ENCODE results near the gene CLEC4G. TPM values are rescaled to one million over a fixed set of nuclear protein-coding genes. Genes with fewer than 3 reads are reported as not detected.

Gene CLEC4G
- total RNA-seq, 2 donors from 2014 or later, result 0.57 TPM; not detected in 1

DNA sequence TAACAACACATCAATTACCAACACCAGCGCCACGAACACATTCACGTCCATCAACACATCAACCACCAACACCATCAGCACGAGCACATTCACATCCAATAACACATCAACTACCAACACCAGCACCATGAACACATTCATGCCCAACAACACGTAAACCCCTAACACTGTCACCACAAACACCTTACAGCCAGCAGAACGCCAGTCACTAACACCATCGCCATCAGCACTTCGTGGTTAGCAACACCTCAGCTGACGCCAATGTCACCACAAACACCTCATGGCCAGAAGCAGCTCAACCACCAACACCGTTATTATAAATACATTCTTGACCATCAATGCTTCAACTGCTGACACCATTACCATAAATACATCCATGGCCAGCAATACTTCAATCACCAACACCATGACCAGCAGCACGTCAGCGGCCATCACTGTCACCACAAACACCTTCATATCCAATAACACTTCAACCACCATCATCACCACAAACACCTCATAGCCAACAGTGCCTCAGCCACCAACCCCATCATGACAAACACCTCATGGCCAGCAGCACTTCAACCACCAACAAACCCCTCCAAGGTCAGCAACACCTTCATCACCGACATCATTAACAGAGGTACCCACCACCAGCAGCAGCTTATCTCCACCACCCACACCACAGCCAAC, 39.4 kb downstream of the CLEC4G start:
- intact Hi-C loops (cut with DNase I), result no loop called here
- H3K36me3 ChIP-seq, result no peaks in the 10 kb centered on the region
- 89% methylated on average over 13 of the region's 13 CpGs for WGBS
- H3K27ac ChIP-seq, result no peak overlapping the region
- H3K4me3 ChIP-seq, result no peak overlapping the region
- TF ChIP-seq CTCF (IDR thresholded peaks at IDR 0.05) (no peak), POLR2A (IDR thresholded peaks at IDR 0.05) (no peak)
- H3K9me3 ChIP-seq, result no peaks in the 10 kb centered on the region
- DNase-seq (ENCODE audit: low spot score), result no peak
- peaks cover 5% of the 10 kb centered on the region for H3K27me3 ChIP-seq (replicated peaks; ENCODE audit: insufficient read depth)
- no peaks in the 10 kb centered on the region for H3K4me1 ChIP-seq (replicated peaks)

DNA sequence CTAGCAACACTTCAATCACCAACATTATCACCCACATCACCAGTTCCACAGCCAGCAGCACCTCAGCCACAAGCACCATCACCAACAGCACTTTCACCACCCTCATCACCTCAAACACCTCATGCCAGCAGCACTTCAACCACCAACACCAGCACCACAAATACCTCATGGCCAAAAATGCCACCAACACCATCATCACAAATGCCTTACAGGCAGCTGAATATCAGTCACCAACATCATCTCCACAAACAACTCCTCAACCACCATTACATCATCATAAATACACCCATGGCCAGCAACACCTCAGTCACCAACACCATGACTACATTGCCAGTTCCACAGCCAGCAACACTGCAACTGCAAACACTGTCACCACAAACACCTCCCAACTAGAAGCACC, 40.4 kb downstream of the CLEC4G start:
- DNase-seq (ENCODE audit: low spot score), result no peak
- Histone ChIP-seq H3K9me3 (no peaks in the 10 kb centered on the region), H3K36me3 (no peaks in the 10 kb centered on the region), H3K27me3 (replicated peaks; ENCODE audit: insufficient read depth) (no peaks in the 10 kb centered on the region), H3K4me1 (replicated peaks) (no peaks in the 10 kb centered on the region), H3K27ac (no peak overlapping the region), H3K4me3 (no peak overlapping the region)
- intact Hi-C loops (cut with DNase I), result no loop called here
- TF ChIP-seq POLR2A (IDR thresholded peaks at IDR 0.05) (no peak), POLR2AphosphoS5 (IDR thresholded peaks at IDR 0.05) (no peak), CTCF (IDR thresholded peaks at IDR 0.05) (no peak)

GRCh38 chr19:7690779-7691258, 41.1 kb downstream of the CLEC4G start:
- no peaks in the 10 kb centered on the region for H3K36me3 ChIP-seq
- DNase-seq (ENCODE audit: low spot score), result no peak
- H3K27me3 ChIP-seq (replicated peaks; ENCODE audit: insufficient read depth), result no peaks in the 10 kb centered on the region
- no peak for TF ChIP-seq POLR2A (IDR thresholded peaks at IDR 0.05)
- TF ChIP-seq CTCF (IDR thresholded peaks at IDR 0.05), result no peak
- TF ChIP-seq POLR2AphosphoS5 (IDR thresholded peaks at IDR 0.05), result no peak
- H3K4me1 ChIP-seq (replicated peaks), result no peaks in the 10 kb centered on the region
- 98% methylated on average over 8 of the region's 8 CpGs for WGBS
- intact Hi-C loops (cut with DNase I), result no loop called here
- no peak overlapping the region for H3K4me3 ChIP-seq
- no peaks in the 10 kb centered on the region for H3K9me3 ChIP-seq
- H3K27ac ChIP-seq, result no peak overlapping the region

GRCh38 chr19:7689165-7689564, 42.7 kb downstream of the CLEC4G start:
- Histone ChIP-seq H3K36me3 (peaks cover 0 to 2% of the 10 kb centered on the region in 2 donors), H3K4me3 (no peak overlapping the region), H3K4me1 (replicated peaks) (no peaks in the 10 kb centered on the region), H3K27ac (no peak overlapping the region), H3K9me3 (no peaks in the 10 kb centered on the region), H3K27me3 (replicated peaks; ENCODE audit: insufficient read depth) (no peaks in the 10 kb centered on the region)
- no peak for DNase-seq (ENCODE audit: low spot score)
- TF ChIP-seq POLR2AphosphoS5 (IDR thresholded peaks at IDR 0.05) (no peak), CTCF (IDR thresholded peaks at IDR 0.05) (no peak), POLR2A (IDR thresholded peaks at IDR 0.05) (no peak)
- intact Hi-C loops (cut with DNase I), result no loop called here
- WGBS, result 26% methylated on average over 23 of the region's 23 CpGs

DNA sequence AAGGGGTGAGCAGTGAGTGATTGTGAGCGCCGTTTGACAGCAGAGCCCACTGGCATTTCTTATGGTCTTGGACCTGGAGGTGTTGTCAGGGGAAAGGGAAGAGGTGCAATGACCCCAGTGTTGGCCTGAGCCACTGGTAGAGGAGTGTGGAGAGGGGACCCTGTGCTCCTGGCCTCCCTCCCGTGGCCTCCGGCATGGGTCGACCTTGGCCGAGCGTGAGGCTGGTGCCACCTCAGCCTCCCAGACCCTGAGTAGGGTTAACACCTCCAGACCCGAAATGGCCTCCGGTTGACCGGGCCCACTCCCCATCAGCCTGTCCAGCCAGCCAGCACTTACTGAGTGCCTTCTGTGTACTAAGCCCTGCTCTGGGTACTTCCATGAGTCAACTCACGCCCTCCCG, 44.7 kb downstream of the CLEC4G start:
- no peaks in the 10 kb centered on the region for H3K9me3 ChIP-seq
- no peak overlapping the region for H3K4me3 ChIP-seq
- H3K27ac ChIP-seq, result no peak overlapping the region
- H3K36me3 ChIP-seq, result peaks cover 0 to 10% of the 10 kb centered on the region in 2 donors
- WGBS, result 87% methylated on average over 12 of the region's 12 CpGs
- TF ChIP-seq POLR2A (IDR thresholded peaks at IDR 0.05) (no peak), CTCF (IDR thresholded peaks at IDR 0.05) (no peak), POLR2AphosphoS5 (IDR thresholded peaks at IDR 0.05) (no peak)
- intact Hi-C loops (cut with DNase I), result no loop called here
- no peaks in the 10 kb centered on the region for H3K4me1 ChIP-seq (replicated peaks)
- no peak for DNase-seq (ENCODE audit: low spot score)
- H3K27me3 ChIP-seq (replicated peaks; ENCODE audit: insufficient read depth), result no peaks in the 10 kb centered on the region
